Measurements from ENCODE around the gene CMSS1.

Gene CMSS1

GRCh38 chr3:100073714-100074307 is 256.1 kb downstream of the CMSS1 start:
- TF ChIP-seq, protein P1, sequence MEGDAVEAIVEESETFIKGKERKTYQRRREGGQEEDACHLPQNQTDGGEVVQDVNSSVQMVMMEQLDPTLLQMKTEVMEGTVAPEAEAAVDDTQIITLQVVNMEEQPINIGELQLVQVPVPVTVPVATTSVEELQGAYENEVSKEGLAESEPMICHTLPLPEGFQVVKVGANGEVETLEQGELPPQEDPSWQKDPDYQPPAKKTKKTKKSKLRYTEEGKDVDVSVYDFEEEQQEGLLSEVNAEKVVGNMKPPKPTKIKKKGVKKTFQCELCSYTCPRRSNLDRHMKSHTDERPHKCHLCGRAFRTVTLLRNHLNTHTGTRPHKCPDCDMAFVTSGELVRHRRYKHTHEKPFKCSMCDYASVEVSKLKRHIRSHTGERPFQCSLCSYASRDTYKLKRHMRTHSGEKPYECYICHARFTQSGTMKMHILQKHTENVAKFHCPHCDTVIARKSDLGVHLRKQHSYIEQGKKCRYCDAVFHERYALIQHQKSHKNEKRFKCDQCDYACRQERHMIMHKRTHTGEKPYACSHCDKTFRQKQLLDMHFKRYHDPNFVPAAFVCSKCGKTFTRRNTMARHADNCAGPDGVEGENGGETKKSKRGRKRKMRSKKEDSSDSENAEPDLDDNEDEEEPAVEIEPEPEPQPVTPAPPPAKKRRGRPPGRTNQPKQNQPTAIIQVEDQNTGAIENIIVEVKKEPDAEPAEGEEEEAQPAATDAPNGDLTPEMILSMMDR (IDR thresholded peaks at IDR 0.05; ENCODE audit: insufficient read depth, low read length, missing control alignments), result no peak
- DNase-seq (ENCODE audit: low read depth, low spot score), result peak; percentile 82
- H3K4me3 ChIP-seq (ENCODE audit: low read depth, low read length), result no peak overlapping the region
- POLR2A ChIA-PET, result interaction anchor here (0.6 to 1.0 kb wide), 3 partner anchors 10 to 1080 kb away, joined by 3 to 4 read pairs (median 3); no protein-coding TSS in a partner anchor
- CTCF ChIA-PET, result interaction anchor here (0.8 to 3.5 kb wide), 7 partner anchors 10 to 210 kb away, joined by 3 to 21 read pairs (median 4); no protein-coding TSS in a partner anchor

DNA sequence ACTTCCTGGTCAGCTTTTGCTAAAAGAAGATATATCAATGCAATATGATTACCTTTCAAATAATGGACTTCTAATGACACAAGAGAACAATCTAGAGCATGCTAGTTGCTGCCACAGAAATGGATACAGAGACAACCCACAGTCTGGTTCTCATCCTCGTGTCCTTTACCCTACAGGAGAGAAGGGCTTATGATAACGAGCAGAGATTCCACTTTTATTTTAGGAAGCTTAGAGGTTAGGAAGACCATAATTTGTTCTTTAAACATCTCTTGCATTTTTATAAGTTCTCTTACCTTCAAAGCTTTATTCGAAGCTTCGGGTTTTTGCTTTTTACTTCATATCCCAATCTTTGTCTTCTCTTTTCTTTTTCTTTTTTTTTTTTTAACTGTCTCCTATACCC is 257.5 kb downstream of the CMSS1 start:
- H3K4me3 ChIP-seq (ENCODE audit: low read depth, low read length), result no peak overlapping the region
- TF ChIP-seq, protein P1 (IDR thresholded peaks at IDR 0.05; ENCODE audit: insufficient read depth, low read length, missing control alignments), result no peak
- ChIA-PET POLR2A (interaction anchor here (0.7 kb wide), 1 partner anchor 275 kb away, joined by 3 read pairs; no protein-coding TSS in a partner anchor), CTCF (interaction anchor here (1.0 to 3.5 kb wide), 6 partner anchors 9 to 232 kb away, joined by 3 to 21 read pairs (median 9); no protein-coding TSS in a partner anchor)
- DNase-seq (ENCODE audit: low read depth, low spot score), result no peak

DNA sequence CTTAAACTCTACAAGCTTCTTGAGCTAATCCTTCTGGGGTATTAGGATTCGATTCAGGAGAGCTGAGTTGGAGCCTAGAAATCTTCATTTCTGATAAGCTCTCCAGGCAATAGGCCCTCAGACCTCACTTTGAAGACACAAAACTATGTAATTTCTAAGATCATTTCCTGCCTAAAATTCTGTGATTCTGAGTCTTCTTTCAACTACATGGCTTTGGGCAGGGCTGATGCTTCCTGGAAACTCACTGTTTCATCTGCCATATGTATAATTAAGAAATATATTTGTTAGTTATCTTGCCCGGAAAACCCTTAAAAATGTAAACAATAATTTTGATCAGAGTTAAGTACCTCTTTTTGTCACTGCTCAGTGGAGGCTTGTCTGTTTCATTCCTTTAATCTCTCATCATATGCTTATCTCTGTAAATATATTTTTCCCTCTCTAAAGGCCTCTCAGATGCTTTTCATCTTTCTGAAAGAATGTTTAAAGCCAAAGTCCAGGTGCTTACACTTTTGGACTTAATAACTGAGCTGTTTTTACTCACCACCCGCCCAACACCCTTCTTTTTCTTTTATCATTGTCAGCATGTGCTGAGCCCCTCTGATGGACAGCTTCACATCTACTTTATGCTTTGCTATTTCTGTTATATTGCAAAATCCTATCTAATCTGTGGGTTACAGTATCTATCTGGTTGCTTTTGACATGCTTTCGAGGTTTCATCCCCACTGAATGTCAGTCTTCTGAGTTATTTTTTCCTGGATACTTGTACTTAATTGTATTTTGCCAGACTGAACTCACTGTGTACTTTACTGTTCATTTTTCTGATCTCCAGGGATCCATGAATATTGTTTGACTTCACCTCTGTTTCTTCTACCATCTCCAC is 258.4 kb downstream of the CMSS1 start:
- ChIA-PET POLR2A (interaction anchor here (0.7 kb wide), 1 partner anchor 274 kb away, joined by 3 read pairs; no protein-coding TSS in a partner anchor), CTCF (interaction anchor here (0.9 to 1.6 kb wide), 4 partner anchors 7 to 14 kb away, joined by 4 to 11 read pairs (median 6); no protein-coding TSS in a partner anchor)
- no peak for DNase-seq (ENCODE audit: low read depth, low spot score)
- TF ChIP-seq, protein P1 (IDR thresholded peaks at IDR 0.05; ENCODE audit: insufficient read depth, low read length, missing control alignments), result no peak
- no peak overlapping the region for H3K4me3 ChIP-seq (ENCODE audit: low read depth, low read length)

- ChIA-PET CTCF (interaction anchor here (0.6 to 1.3 kb wide), 3 partner anchors 8 to 154 kb away, joined by 3 to 7 read pairs (median 4); no protein-coding TSS in a partner anchor), POLR2A (no interaction called here)
- TF ChIP-seq, protein P1 (IDR thresholded peaks at IDR 0.05; ENCODE audit: insufficient read depth, low read length, missing control alignments), result no peak
- DNase-seq (ENCODE audit: low read depth, low spot score), result no peak
- no peak overlapping the region for H3K4me3 ChIP-seq (ENCODE audit: low read depth, low read length)
Measured at GRCh38 chr3:100076731-100077529, 259.3 kb downstream of the CMSS1 start.

DNA sequence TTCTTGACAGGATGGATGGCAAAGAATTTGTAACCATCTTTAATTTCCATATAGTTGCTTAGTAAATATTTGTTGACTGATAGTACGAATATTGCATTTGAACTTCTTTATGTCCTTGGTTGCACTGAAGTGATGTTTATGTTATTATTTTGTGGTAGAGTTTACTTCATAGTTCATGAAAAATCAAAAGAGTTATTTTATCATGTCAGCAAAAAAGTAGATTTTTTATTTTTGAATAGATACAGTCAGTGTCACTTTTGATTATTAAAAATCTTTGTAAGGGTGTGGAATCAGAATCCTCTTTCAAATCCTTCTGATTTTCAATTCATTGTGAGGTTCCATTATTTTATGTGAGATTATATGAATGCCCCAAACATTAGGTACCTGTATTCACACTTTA is 261.7 kb downstream of the CMSS1 start:
- POLR2A ChIA-PET, result no interaction called here
- DNase-seq (ENCODE audit: low read depth, low spot score), result no peak
- TF ChIP-seq, protein P1 (IDR thresholded peaks at IDR 0.05; ENCODE audit: insufficient read depth, low read length, missing control alignments), result no peak
- CTCF ChIA-PET, result interaction anchor here (1.3 to 2.4 kb wide), 3 partner anchors 10 to 236 kb away, joined by 4 to 8 read pairs (median 5); no protein-coding TSS in a partner anchor
- no peak overlapping the region for H3K4me3 ChIP-seq (ENCODE audit: low read depth, low read length)
